Tibial nerve (tissue), 4 donors: ENCODE results near the gene SPG11. TPM values are rescaled to one million over a fixed set of nuclear protein-coding genes. Genes with fewer than 3 reads are reported as not detected.
A peak's percentile ranks its signal among the peaks of the same experiment; 100 is the strongest.
"Not testable (repeated sequence)": the region's sequence is repeated elsewhere in the genome, so short reads cannot be mapped to it uniquely, and the experiment has no call there.

Experiments used
- DNase-seq, 2 donors: peaks; one replicate each; pipeline ENCODE4 v3.0.0-alpha.2; 2019; ENCODE audit warnings: low spot score in 2 of 2
- H3K27ac ChIP-seq, 4 donors: fragments of 200-600 bp; sonication (generic) in 3 of 4; one replicate each; pipeline ENCODE4 v1.5.1; 2017 to 2019; ENCODE audit warnings: mild to moderate bottlenecking in 1 of 4
- H3K27me3 ChIP-seq, 2 donors: fragments of 200-600 bp; sonication (generic) in 1 of 2; one replicate each; pipeline versions ENCODE4 v1.5.1 to v1.6.0; 2017 to 2019
- H3K36me3 ChIP-seq, 3 donors: fragments of 200-600 bp; sonication (generic); one replicate each; pipeline ENCODE4 v1.5.1; 2018 to 2019
- H3K4me1 ChIP-seq, 4 donors: fragments of 200-600 bp; sonication (generic) in 3 of 4; one replicate each; pipeline ENCODE4 v1.5.1; 2017 to 2019
- H3K4me3 ChIP-seq, 4 donors: fragments of 200-600 bp; sonication (generic) in 3 of 4; one replicate each; pipeline ENCODE4 v1.5.1; 2017 to 2019; ENCODE audit warnings: mild to moderate bottlenecking in 1 of 4, moderate library complexity in 1 of 4
- H3K9me3 ChIP-seq, 4 donors: fragments of 200-600 bp; sonication (generic) in 3 of 4; one replicate each; pipeline ENCODE4 v1.5.1; 2017 to 2019
- EP300 ChIP-seq, 2 donors: sonication (generic); formaldehyde crosslinking; IDR thresholded peaks; one replicate each; pipeline ENCODE4 v1.6.1; 2017; ENCODE audit warnings: antibody characterized with exemption in 2 of 2, mild to moderate bottlenecking in 1 of 2
- POLR2A ChIP-seq, 2 donors: fragments of 450-650 bp; IDR thresholded peaks; one replicate each; pipeline ENCODE4 v1.6.1; 2017; ENCODE audit warnings: antibody characterized with exemption in 2 of 2, mild to moderate bottlenecking in 2 of 2, moderate library complexity in 2 of 2
- WGBS, 2 donors: methylation state at CpG; one replicate each; pipeline ENCODE4 v1.1.5; 2018; 5-methylcytosine and 5-hydroxymethylcytosine counted together
- total RNA-seq, 4 donors: library from RNA; depleted of rRNA; stranded (reverse); fragments of >200 nt; gene quantifications; one replicate each; pipeline ENCODE4 v1.1.0, GENCODE V29; 2016
- TF ChIP-seq, protein P1 (sequence below), 5 experiments: fragments of 200-600 bp in 3 of 5; fragments of 450-650 bp in 2 of 5; sonication (generic) in 3 of 5; IDR thresholded peaks; one replicate each; pipeline ENCODE4 v1.5.1; 2016 to 2019; ENCODE audit warnings: antibody characterized with exemption in 5 of 5, mild to moderate bottlenecking in 3 of 5, moderate library complexity in 2 of 5

Gene SPG11
- total RNA-seq, 4 donors from 2014 or later = 65.5 to 157 (median 96.2) TPM

DNA sequence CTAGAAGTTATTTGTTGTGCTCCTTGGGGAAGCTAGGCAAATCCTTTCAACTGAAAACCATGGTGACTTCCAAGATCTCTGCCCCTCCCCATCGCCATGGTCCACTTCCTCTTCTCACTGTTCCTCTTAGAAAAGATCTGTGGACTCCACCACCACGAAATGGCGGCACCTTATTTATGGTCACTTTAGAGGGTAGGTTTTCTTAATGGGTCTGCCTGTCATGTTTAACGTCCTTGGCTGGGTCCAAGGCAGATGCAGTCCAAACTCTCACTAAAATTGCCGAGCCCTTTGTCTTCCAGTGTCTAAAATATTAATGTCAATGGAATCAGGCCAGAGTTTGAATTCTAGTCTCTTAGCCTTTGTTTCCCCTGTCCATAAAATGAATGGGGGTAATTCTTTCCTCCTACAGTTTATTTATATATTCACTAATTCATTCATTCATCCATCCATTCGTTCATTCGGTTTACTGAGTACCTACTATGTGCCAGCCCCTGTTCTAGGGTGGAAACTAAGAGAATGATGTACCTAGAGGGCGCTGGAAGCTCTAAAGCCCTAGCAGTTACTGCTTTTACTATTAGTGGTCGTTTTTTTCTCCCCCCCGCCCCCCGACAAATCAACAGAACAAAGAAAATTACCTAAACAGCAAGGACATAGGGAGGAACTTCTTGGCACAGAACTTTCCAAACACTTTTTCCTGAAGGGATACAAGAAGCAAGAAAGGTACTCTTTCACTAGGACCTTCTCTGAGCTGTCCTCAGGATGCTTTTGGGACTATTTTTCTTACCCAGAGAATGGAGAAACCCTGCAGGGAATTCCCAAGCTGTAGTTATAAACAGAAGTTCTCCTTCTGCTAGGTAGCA is 47.0 kb upstream of the SPG11 start:
- peak overlapping the region; percentile 98 to 100 (median 100) for H3K27ac ChIP-seq
- no peaks in the 10 kb centered on the region for H3K9me3 ChIP-seq
- DNase-seq = peak in 1 of 2 donors; percentile 48
- H3K36me3 ChIP-seq = peaks cover 0 to under 1% (median 0%) of the 10 kb centered on the region in 3 donors
- WGBS, 2 donors = 29 to 30% methylated on average over 11 of the region's 11 CpGs
- peaks cover 0 to 38% (median 26%) of the 10 kb centered on the region in 4 donors for H3K4me1 ChIP-seq
- peak overlapping the region; percentile 81 to 99 (median 90) for H3K4me3 ChIP-seq
- H3K27me3 ChIP-seq = no peaks in the 10 kb centered on the region
- TF ChIP-seq EP300 (IDR thresholded peaks at IDR 0.05) = peak in 1 of 2 donors; percentile 54
- TF ChIP-seq POLR2A (IDR thresholded peaks at IDR 0.05) = no peak
- TF ChIP-seq, protein P1, sequence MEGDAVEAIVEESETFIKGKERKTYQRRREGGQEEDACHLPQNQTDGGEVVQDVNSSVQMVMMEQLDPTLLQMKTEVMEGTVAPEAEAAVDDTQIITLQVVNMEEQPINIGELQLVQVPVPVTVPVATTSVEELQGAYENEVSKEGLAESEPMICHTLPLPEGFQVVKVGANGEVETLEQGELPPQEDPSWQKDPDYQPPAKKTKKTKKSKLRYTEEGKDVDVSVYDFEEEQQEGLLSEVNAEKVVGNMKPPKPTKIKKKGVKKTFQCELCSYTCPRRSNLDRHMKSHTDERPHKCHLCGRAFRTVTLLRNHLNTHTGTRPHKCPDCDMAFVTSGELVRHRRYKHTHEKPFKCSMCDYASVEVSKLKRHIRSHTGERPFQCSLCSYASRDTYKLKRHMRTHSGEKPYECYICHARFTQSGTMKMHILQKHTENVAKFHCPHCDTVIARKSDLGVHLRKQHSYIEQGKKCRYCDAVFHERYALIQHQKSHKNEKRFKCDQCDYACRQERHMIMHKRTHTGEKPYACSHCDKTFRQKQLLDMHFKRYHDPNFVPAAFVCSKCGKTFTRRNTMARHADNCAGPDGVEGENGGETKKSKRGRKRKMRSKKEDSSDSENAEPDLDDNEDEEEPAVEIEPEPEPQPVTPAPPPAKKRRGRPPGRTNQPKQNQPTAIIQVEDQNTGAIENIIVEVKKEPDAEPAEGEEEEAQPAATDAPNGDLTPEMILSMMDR (IDR thresholded peaks at IDR 0.05) = peak in 3 of 5 experiments; percentile 19 to 31 (median 31)

DNA sequence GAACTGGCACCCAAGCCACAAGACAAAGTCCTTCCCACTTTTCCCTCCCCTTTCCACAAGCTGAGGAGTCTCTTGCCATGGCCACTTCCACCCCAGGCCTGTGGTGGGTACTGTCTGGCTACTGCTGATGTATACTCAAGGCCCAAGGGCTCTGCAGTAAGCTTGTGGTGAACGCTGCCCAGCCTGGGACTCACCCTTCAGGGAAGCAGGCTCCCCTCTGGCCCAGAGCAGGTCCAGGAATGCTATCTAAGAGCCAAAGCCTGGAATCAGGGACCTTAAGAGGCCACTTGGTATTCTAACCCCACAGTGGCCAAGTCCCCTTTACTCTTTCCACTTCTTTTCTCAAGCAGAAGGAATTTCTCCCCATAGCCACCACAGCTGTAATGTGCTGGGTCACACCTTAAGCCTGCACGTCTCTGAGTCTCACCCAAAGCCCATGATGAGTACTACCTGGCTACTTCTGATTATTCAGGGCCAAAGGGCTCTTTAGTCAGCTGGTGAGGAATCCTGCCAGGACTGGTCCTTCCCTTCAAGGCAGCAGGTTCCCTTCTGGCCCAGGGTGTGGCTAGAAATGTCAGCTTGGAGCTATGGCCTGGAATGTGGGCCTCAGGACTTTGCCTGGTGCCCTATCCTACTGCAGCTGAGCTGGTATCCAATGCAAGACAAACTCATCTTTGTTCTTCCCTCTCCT is 43.6 kb upstream of the SPG11 start:
- Histone ChIP-seq H3K4me1 (peaks cover 0 to 12% (median 8%) of the 10 kb centered on the region in 4 donors), H3K27ac (peak overlapping the region in 1 of 4 donors; percentile 27), H3K4me3 (no peak overlapping the region), H3K36me3 (no peaks in the 10 kb centered on the region), H3K27me3 (no peaks in the 10 kb centered on the region), H3K9me3 (peaks cover 0 to 9% (median 0%) of the 10 kb centered on the region in 4 donors)
- 78 to 95% methylated on average over 2 of the region's 2 CpGs for WGBS, 2 donors
- TF ChIP-seq, protein P1 (IDR thresholded peaks at IDR 0.05) = no peak
- DNase-seq = no peak

DNA sequence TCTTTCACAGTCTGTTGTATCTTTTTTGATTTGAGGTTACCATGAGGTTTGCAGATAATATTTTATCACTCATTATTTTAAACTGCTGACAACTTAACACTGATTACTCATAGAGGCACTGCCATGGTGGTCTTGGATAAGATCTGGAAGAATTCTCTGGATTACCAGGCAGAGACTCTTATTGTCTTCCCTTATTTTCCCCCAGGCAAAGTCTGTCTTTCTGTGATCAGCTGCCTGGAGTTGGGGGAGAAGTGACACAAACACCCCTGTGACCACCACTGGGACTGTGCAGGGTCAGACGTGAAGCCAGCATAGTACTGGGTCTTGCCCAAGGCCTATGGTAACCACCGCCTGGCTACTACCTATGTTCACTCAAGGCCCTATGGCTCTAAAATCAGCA is 42.9 kb upstream of the SPG11 start:
- 89 to 90% methylated on average over 2 of the region's 2 CpGs for WGBS, 2 donors
- Histone ChIP-seq H3K4me1 (peaks cover 0 to 12% (median 8%) of the 10 kb centered on the region in 4 donors), H3K4me3 (no peak overlapping the region), H3K36me3 (no peaks in the 10 kb centered on the region), H3K9me3 (peaks cover 0 to 15% (median 0%) of the 10 kb centered on the region in 4 donors), H3K27ac (peak overlapping the region in 1 of 4 donors; percentile 27), H3K27me3 (no peaks in the 10 kb centered on the region)
- TF ChIP-seq POLR2A (IDR thresholded peaks at IDR 0.05) (no peak), EP300 (IDR thresholded peaks at IDR 0.05) (no peak)
- TF ChIP-seq, protein P1 (IDR thresholded peaks at IDR 0.05) = no peak
- DNase-seq = no peak

DNA sequence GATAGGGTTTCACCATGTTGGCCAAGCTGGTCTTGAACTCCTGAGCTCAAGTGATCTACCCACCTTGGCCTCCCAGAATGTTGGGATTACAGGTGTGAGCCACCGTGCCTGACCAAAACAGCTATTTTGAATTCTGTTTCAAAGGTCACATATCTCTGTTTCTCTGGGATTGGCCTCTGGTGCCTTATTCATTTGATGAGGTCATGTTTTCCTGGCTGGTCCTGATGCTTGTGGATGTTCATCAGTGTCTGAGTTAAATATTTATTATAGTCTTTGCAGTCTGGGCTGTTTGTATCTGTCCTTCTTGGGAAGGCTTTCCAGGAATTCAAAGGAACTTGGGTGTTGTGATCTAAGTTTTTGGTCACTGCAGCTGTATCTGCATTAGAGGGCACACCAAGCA is 42.5 kb upstream of the SPG11 start:
- H3K4me3 ChIP-seq = no peak overlapping the region
- no peak for TF ChIP-seq EP300 (IDR thresholded peaks at IDR 0.05)
- TF ChIP-seq POLR2A (IDR thresholded peaks at IDR 0.05) = no peak
- TF ChIP-seq, protein P1 (IDR thresholded peaks at IDR 0.05) = no peak
- no peak overlapping the region for H3K27ac ChIP-seq
- WGBS, 2 donors = 79 to 93% methylated on average over 1 of the region's 1 CpG
- no peaks in the 10 kb centered on the region for H3K36me3 ChIP-seq
- peaks cover 0 to 12% (median 8%) of the 10 kb centered on the region in 4 donors for H3K4me1 ChIP-seq
- DNase-seq = no peak
- no peaks in the 10 kb centered on the region for H3K27me3 ChIP-seq
- H3K9me3 ChIP-seq = peaks cover 0 to 19% (median 0%) of the 10 kb centered on the region in 4 donors

DNA sequence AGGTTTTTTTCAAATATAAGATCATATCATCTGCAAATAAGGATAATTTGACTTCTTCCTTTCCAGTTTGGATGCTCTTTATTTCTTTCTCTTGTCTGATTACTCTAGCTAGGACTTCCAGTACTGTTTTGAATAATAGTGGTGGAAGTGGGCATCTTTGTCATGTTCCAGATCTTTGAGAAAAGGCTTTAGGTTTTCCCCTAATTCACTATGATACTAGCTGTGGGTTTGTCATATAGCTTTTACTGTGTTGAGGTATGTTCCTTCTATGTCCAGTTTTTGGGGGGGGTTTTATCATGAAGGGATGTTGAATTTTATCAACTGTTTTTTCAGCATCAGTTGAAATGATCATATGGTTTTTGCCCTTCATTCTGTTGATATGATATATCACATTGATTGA is 37.2 kb upstream of the SPG11 start:
- H3K9me3 ChIP-seq = peaks cover 0 to 32% (median 0%) of the 10 kb centered on the region in 4 donors
- not testable (repeated sequence) for DNase-seq, H3K4me3 ChIP-seq, H3K36me3 ChIP-seq, H3K27me3 ChIP-seq, H3K27ac ChIP-seq, H3K4me1 ChIP-seq
